PC-3 (cell line): ENCODE measurements around the gene RASGRP3. TPM values are rescaled to one million over a fixed set of nuclear protein-coding genes. Genes with fewer than 3 reads are reported as not detected.

Experiments
- ATAC-seq: fragments of 200-7000 bp; cut with Tn5 transposase; 2 replicates; pipeline ENCODE4 v1.9.1; 2020; ENCODE audit warnings: mild to moderate bottlenecking, moderate library complexity
- BruUV-seq: library from RNA; stranded (reverse); fragments of 400-500 nt; replicated peaks from 2 replicates; lab custom pipeline; 2021; lab: Mats Ljungman, UMichigan
- CTCF ChIA-PET: fragments of 300-600 bp; sonication (Branson Sonifier 250); formaldehyde crosslinking; loops from one replicate; lab custom pipeline; 2022; ENCODE audit warnings: antibody characterized with exemption; lab: Charles Lee
- POLR2A ChIA-PET: fragments of 300-600 bp; sonication (Branson Sonifier 250); formaldehyde crosslinking; loops from one replicate; lab custom pipeline; 2022; ENCODE audit warnings: antibody characterized with exemption; ENCODE audit not compliant: unreplicated experiment; lab: Charles Lee
- DNase-seq: peaks from one replicate; pipeline ENCODE4 v3.0.0-alpha.2; 2015
- H2AFZ ChIP-seq: fragments of 300-600 bp; sonication (generic); 2 replicates; pipeline ENCODE4 v1.6.0; 2016; ENCODE audit warnings: antibody characterized with exemption, low read length
- H3F3A ChIP-seq: fragments of 300-600 bp; sonication (generic); one replicate; pipeline ENCODE4 v1.6.0; 2017; ENCODE audit warnings: antibody characterized with exemption, low read length, control low read depth, mild to moderate bottlenecking; ENCODE audit not compliant: unreplicated experiment
- H3K27ac ChIP-seq: fragments of 300-600 bp; sonication (generic); 2 replicates; pipeline ENCODE4 v1.5.1; 2016; ENCODE audit warnings: mild to moderate bottlenecking, low read length
- H3K27me3 ChIP-seq: fragments of 300-600 bp; sonication (generic); 2 replicates; pipeline ENCODE4 v1.6.1; 2016; ENCODE audit warnings: low read length, mixed read lengths
- H3K36me3 ChIP-seq: fragments of 300-600 bp; sonication (generic); 2 replicates; pipeline ENCODE4 v1.6.1; 2016; ENCODE audit warnings: low read depth, mixed run types, low read length, mixed read lengths
- H3K4me1 ChIP-seq: fragments of 300-600 bp; sonication (generic); 2 replicates; pipeline ENCODE4 v1.5.1; 2016; ENCODE audit warnings: low read length; ENCODE audit not compliant: insufficient read depth
- H3K4me2 ChIP-seq: fragments of 300-600 bp; sonication (generic); 2 replicates; pipeline ENCODE4 v1.6.0; 2016; ENCODE audit warnings: low read length
- H3K4me3 ChIP-seq: fragments of 300-600 bp; sonication (generic); 2 replicates; pipeline ENCODE4 v1.5.1; 2016; ENCODE audit warnings: mild to moderate bottlenecking, low read length, mixed read lengths
- H3K79me2 ChIP-seq: fragments of 300-600 bp; sonication (generic); 2 replicates; pipeline ENCODE4 v1.6.1; 2017; ENCODE audit warnings: low read length, mixed read lengths
- H3K9ac ChIP-seq: fragments of 300-600 bp; sonication (generic); 2 replicates; pipeline ENCODE4 v1.6.0; 2016; ENCODE audit warnings: mild to moderate bottlenecking, low read length
- H3K9me2 ChIP-seq: fragments of 300-600 bp; sonication (generic); replicated peaks from 2 replicates; pipeline ENCODE4 v1.6.1; 2016; ENCODE audit warnings: mixed run types, low read length, mixed read lengths
- H3K9me3 ChIP-seq: fragments of 300-600 bp; sonication (generic); 2 replicates; pipeline ENCODE4 v1.6.1; 2016; ENCODE audit warnings: low read length, mixed read lengths
- H4K20me1 ChIP-seq: fragments of 300-600 bp; sonication (generic); 2 replicates; pipeline ENCODE4 v1.6.1; 2016; ENCODE audit warnings: low read length, mixed read lengths
- CTCF ChIP-seq: fragments of 300-600 bp; sonication (generic); conservative IDR thresholded peaks from 2 replicates; pipeline ENCODE4 v1.5.1; 2017; ENCODE audit warnings: antibody characterized with exemption, low read depth, mild to moderate bottlenecking, low read length
- EZH2 ChIP-seq: fragments of 300-600 bp; sonication (generic); IDR thresholded peaks from one replicate; pipeline ENCODE4 v1.6.1; 2017; ENCODE audit warnings: antibody characterized with exemption, mild to moderate bottlenecking, low read length; ENCODE audit not compliant: unreplicated experiment
- EZH2phosphoT487 ChIP-seq: fragments of 300-600 bp; sonication (generic); IDR thresholded peaks from 2 replicates; pipeline ENCODE4 v1.6.1; 2018; ENCODE audit warnings: mild to moderate bottlenecking, antibody characterized with exemption, low read length, borderline replicate concordance
- intact Hi-C: fragments of 100-400 bp; cut with micrococcal nuclease; formaldehyde crosslinking; loops from 2 replicates; pipeline ENCODE4 v1.9.0; 2023
- total RNA-seq: library from RNA; depleted of rRNA; stranded (reverse); fragments of >200 nt; gene quantifications from 2 replicates; pipeline ENCODE4 v1.2.3, GENCODE V29; 2014

RASGRP3 gene
- total RNA-seq, 1 experiment from 2014 or later: 0.15 TPM

DNA sequence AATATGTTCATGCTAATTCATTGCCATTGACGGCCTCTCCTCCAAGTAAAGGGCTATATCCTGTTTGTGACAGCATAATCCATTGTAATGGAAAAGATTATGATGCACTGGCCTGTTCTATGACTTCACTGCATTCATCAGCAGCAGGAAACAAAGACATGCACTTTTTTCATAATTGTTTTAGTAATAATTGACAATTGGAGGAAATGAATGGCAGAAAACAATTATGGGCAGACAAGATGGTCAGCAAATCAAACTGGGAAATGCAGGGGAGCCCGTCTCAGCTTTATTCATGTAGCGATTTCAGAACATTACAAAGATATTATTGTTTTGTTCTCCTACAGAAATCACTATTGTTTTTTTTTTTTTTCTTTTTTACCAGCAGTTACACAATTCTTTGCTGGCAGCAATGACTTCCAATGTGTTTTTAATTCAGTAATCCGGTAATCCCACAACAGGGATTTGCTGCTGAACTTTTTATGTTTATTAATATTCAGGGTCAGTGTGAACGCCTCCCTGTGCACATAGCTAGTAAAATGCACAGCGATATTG, 33.8 kb upstream of the RASGRP3 start:
- CTCF ChIA-PET: interaction anchor here (0.7 kb wide), 1 partner anchor 24 kb away, joined by 5 read pairs; no protein-coding TSS in a partner anchor
- Histone ChIP-seq H3K4me3 (no peak overlapping the region), H2AFZ (no peak overlapping the region), H3F3A (no peaks in the 10 kb centered on the region), H3K9me3 (no peaks in the 10 kb centered on the region), H3K27me3 (no peaks in the 10 kb centered on the region), H3K27ac (no peak overlapping the region), H3K36me3 (no peaks in the 10 kb centered on the region), H3K9ac (no peak overlapping the region), H3K4me1 (peaks cover 4% of the 10 kb centered on the region), H3K4me2 (no peak overlapping the region), H3K79me2 (no peaks in the 10 kb centered on the region), H3K9me2 (no peaks in the 10 kb centered on the region), H4K20me1 (no peaks in the 10 kb centered on the region)
- ATAC-seq (no peak), DNase-seq (no peak)
- BruUV-seq: no TSS peak
- intact Hi-C loops: no loop called here
- POLR2A ChIA-PET: no interaction called here
- TF ChIP-seq EZH2phosphoT487 (no peak), EZH2 (no peak)

GRCh38 chr2:33443274-33443829, 33.1 kb upstream of the RASGRP3 start:
- Histone ChIP-seq H3K9me2 (no peaks in the 10 kb centered on the region), H3K9me3 (no peaks in the 10 kb centered on the region), H3K4me3 (no peak overlapping the region), H3K27me3 (no peaks in the 10 kb centered on the region), H3K79me2 (no peaks in the 10 kb centered on the region), H4K20me1 (no peaks in the 10 kb centered on the region), H3K4me1 (no peaks in the 10 kb centered on the region), H3K4me2 (no peak overlapping the region), H3K36me3 (no peaks in the 10 kb centered on the region), H3K27ac (no peak overlapping the region), H2AFZ (no peak overlapping the region), H3K9ac (no peak overlapping the region), H3F3A (no peaks in the 10 kb centered on the region)
- intact Hi-C loops: no loop called here
- ChIA-PET POLR2A (no interaction called here), CTCF (interaction anchor here (0.6 kb wide), 1 partner anchor 47 kb away, joined by 6 read pairs; no protein-coding TSS in a partner anchor)
- no peak for DNase-seq
- no TSS peak for BruUV-seq
- no peak for TF ChIP-seq CTCF
- TF ChIP-seq EZH2: no peak
- no peak for TF ChIP-seq EZH2phosphoT487
- ATAC-seq: no peak

- H3K79me2 ChIP-seq: no peaks in the 10 kb centered on the region
These were observed 31.5 kb upstream of the RASGRP3 start for GRCh38 chr2:33444967-33445366.

More at GRCh38 chr2:33444967-33445366, 31.5 kb upstream of the RASGRP3 start:
- H3K9me3 ChIP-seq: no peaks in the 10 kb centered on the region
- H3K36me3 ChIP-seq: no peaks in the 10 kb centered on the region
- no peak overlapping the region for H3K27ac ChIP-seq
- BruUV-seq: no TSS peak
- DNase-seq (no peak), ATAC-seq (no peak)
- ChIA-PET CTCF (interaction anchor here (0.6 kb wide), 1 partner anchor 139 kb away, joined by 3 read pairs; no protein-coding TSS in a partner anchor), POLR2A (no interaction called here)
- H3K9ac ChIP-seq: no peak overlapping the region
- TF ChIP-seq EZH2phosphoT487 (no peak), CTCF (no peak), EZH2 (no peak)
- intact Hi-C loops: no loop called here
- H3K4me3 ChIP-seq: no peak overlapping the region
- H3K9me2 ChIP-seq: no peaks in the 10 kb centered on the region
- no peaks in the 10 kb centered on the region for H3F3A ChIP-seq
- no peak overlapping the region for H2AFZ ChIP-seq
- H3K4me1 ChIP-seq: no peaks in the 10 kb centered on the region
- H4K20me1 ChIP-seq: no peaks in the 10 kb centered on the region
- no peak overlapping the region for H3K4me2 ChIP-seq
- H3K27me3 ChIP-seq: no peaks in the 10 kb centered on the region
